HEK293 (cell line): ENCODE data around the gene B3GNT9.

Experiments used
- CTCF ChIP-seq: fragments of 450-650 bp; formaldehyde crosslinking; IDR thresholded peaks from 2 replicates; pipeline ENCODE4 v1.5.1; 2016; ENCODE audit warnings: missing biosample characterization, missing genetic modification characterization
- INSM2 ChIP-seq: fragments of 450-650 bp; formaldehyde crosslinking; IDR thresholded peaks from 2 replicates; pipeline ENCODE4 v1.5.1; 2016; ENCODE audit warnings: missing biosample characterization, missing genetic modification characterization
- KLF10 ChIP-seq: fragments of 450-650 bp; IDR thresholded peaks from 2 replicates; pipeline ENCODE4 v1.5.1; 2018; ENCODE audit warnings: missing biosample characterization, mild to moderate bottlenecking, missing genetic modification characterization
- ZNF366 ChIP-seq: fragments of 450-650 bp; formaldehyde crosslinking; conservative IDR thresholded peaks from 2 replicates; pipeline ENCODE4 v1.5.1; 2016; ENCODE audit warnings: missing biosample characterization, missing genetic modification characterization
- ZNF501 ChIP-seq: fragments of 450-650 bp; formaldehyde crosslinking; IDR thresholded peaks from 2 replicates; pipeline ENCODE4 v1.5.1; 2016; ENCODE audit warnings: missing biosample characterization, missing genetic modification characterization
- ZNF548 ChIP-seq: fragments of 450-650 bp; formaldehyde crosslinking; IDR thresholded peaks from 2 replicates; pipeline ENCODE4 v1.5.1; 2016; ENCODE audit warnings: missing biosample characterization, missing genetic modification characterization
- TF ChIP-seq, protein P1 (sequence below): fragments of 450-650 bp; formaldehyde crosslinking; IDR thresholded peaks from 2 replicates; pipeline ENCODE4 v1.5.1; 2017; ENCODE audit warnings: missing biosample characterization, missing genetic modification characterization

DNA sequence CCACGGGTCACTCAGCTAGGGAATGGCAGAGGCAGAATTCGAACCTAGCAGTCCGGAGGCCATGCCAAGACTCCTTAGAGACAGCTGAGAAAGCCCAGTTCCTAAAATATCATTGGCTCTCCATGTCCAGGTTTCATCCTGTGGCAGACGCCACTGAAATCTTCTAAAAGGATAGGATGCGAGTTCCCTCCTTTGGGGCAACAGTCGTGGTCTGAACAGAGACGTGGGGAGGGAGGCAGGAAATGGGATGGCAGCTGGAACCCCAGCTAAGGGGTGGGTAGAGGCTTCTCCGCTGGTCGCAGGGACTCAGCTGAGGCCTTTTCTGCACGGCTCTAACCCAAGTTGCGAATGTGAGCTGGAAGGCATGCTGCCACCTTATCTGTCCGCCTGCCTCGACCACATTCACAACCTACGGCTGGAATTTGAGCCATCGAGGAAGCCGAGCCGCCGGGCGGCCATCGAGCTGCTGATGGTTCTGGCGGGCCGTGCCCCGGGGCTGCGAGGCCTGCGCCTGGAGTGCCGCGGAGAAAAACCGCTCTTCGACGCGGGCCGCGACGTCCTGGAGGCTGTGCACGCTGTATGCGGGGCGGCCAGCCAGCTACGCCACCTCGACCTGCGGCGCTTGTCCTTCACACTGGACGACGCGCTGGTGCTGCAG lies 11.8 kb upstream of the B3GNT9 start:
- no peak for TF ChIP-seq INSM2
- no peak for TF ChIP-seq ZNF548 (tag by site-specific recombination)
- no peak for TF ChIP-seq CTCF (tag by site-specific recombination)
- TF ChIP-seq ZNF501 (tag by site-specific recombination): no peak
- TF ChIP-seq ZNF366 (tag by site-specific recombination): no peak
- no peak for TF ChIP-seq KLF10
- TF ChIP-seq, protein P1, sequence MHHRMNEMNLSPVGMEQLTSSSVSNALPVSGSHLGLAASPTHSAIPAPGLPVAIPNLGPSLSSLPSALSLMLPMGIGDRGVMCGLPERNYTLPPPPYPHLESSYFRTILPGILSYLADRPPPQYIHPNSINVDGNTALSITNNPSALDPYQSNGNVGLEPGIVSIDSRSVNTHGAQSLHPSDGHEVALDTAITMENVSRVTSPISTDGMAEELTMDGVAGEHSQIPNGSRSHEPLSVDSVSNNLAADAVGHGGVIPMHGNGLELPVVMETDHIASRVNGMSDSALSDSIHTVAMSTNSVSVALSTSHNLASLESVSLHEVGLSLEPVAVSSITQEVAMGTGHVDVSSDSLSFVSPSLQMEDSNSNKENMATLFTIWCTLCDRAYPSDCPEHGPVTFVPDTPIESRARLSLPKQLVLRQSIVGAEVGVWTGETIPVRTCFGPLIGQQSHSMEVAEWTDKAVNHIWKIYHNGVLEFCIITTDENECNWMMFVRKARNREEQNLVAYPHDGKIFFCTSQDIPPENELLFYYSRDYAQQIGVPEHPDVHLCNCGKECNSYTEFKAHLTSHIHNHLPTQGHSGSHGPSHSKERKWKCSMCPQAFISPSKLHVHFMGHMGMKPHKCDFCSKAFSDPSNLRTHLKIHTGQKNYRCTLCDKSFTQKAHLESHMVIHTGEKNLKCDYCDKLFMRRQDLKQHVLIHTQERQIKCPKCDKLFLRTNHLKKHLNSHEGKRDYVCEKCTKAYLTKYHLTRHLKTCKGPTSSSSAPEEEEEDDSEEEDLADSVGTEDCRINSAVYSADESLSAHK (tag by site-specific recombination): no peak
